ENCODE data around the gene NAXD.

The NAXD gene

DNA sequence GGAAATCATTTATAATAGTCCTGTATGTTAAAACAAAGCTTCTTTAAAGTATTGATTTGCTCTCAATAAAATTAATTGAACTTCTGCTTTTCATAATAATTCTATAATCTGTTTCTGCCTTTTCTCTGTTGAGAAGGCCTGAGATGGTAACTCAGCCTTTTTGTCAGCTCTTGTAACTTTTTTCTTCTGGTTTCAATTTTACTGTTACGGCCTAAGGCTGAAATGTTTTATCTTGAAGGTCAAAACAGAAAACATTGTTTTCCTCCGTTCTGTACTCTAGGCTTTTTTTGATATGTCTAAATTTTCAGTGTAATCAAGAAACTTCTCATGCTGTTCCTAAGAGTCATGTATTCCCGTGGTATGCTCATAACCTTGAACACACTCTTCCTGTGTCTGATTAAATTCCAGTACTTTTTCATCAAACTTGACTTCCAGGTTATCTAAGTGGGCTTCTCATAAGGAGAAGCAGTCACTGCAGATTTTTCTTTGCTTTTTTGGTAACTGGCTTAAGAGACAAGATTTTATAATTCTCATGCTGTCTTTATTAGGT lies 7.6 kb upstream of the NAXD start:
- Histone ChIP-seq H3K27me3 (ENCODE audit: low read depth, low read length) (no peaks in the 10 kb centered on the region), H3K27ac (ENCODE audit: low read length) (no peak overlapping the region), H3K4me1 (ENCODE audit: low read length) (peaks cover 26% of the 10 kb centered on the region), H3K4me3 (ENCODE audit: low read length) (no peak overlapping the region), H2AFZ (ENCODE audit: low read depth, low read length) (no peak overlapping the region), H4K20me1 (ENCODE audit: insufficient read depth, low read length) (no peaks in the 10 kb centered on the region), H3K36me3 (replicated peaks; ENCODE audit: low read depth, low read length) (no peaks in the 10 kb centered on the region), H3K9ac (ENCODE audit: low read length) (no peak overlapping the region), H3K79me2 (ENCODE audit: low read length) (no peaks in the 10 kb centered on the region), H3K4me2 (ENCODE audit: low read length) (no peak overlapping the region), H3K9me3 (ENCODE audit: insufficient read depth, low read length) (no peaks in the 10 kb centered on the region)
- TF ChIP-seq, protein P1, sequence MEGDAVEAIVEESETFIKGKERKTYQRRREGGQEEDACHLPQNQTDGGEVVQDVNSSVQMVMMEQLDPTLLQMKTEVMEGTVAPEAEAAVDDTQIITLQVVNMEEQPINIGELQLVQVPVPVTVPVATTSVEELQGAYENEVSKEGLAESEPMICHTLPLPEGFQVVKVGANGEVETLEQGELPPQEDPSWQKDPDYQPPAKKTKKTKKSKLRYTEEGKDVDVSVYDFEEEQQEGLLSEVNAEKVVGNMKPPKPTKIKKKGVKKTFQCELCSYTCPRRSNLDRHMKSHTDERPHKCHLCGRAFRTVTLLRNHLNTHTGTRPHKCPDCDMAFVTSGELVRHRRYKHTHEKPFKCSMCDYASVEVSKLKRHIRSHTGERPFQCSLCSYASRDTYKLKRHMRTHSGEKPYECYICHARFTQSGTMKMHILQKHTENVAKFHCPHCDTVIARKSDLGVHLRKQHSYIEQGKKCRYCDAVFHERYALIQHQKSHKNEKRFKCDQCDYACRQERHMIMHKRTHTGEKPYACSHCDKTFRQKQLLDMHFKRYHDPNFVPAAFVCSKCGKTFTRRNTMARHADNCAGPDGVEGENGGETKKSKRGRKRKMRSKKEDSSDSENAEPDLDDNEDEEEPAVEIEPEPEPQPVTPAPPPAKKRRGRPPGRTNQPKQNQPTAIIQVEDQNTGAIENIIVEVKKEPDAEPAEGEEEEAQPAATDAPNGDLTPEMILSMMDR (IDR thresholded peaks at IDR 0.05; ENCODE audit: low read depth, low read length): no peak
- TF ChIP-seq EZH2phosphoT487 (IDR thresholded peaks at IDR 0.05; ENCODE audit: low read depth): no peak

DNA sequence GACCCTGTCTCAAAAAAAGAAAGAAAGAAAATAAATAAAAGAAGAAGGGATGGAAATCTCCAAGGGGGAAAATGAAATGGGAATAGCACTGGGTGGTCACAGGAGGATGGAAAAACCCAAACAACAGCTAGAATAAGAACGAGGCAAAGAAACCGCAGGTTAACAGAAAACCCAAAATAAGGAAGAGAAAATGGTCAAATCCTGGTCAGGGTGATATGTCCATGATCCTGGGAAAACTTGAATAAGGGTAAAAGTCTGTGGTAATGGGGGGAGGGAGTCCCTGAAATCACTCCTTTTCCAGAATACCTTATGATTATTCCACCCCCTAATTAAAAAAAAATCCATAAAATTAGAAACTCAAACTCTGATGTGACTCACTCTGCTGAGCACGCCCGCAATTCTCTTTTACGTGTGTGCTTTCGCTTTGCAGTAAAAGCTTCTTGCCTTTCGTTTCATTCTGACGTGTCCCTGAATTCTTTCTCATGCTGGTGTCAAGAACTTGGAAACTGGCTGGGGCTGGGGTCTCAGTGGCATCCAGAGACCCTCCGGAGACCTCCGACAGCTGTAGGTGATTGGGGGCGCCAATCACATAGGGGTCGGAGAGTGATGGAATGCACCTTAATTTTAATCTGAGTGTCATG lies 4.3 kb upstream of the NAXD start:
- Histone ChIP-seq H3K27me3 (ENCODE audit: low read depth, low read length) (no peaks in the 10 kb centered on the region), H3K36me3 (replicated peaks; ENCODE audit: low read depth, low read length) (no peaks in the 10 kb centered on the region), H4K20me1 (ENCODE audit: insufficient read depth, low read length) (no peaks in the 10 kb centered on the region), H3K27ac (ENCODE audit: low read length) (no peak overlapping the region), H3K4me1 (ENCODE audit: low read length) (peaks cover 32% of the 10 kb centered on the region), H2AFZ (ENCODE audit: low read depth, low read length) (no peak overlapping the region), H3K79me2 (ENCODE audit: low read length) (peaks cover 7% of the 10 kb centered on the region), H3K9me3 (ENCODE audit: insufficient read depth, low read length) (no peaks in the 10 kb centered on the region), H3K4me2 (ENCODE audit: low read length) (peak overlapping the region; percentile 73), H3K4me3 (ENCODE audit: low read length) (peak overlapping the region; percentile 63), H3K9ac (ENCODE audit: low read length) (no peak overlapping the region; the same call in 1 of the 2 replicates)
- TF ChIP-seq EZH2phosphoT487 (IDR thresholded peaks at IDR 0.05; ENCODE audit: low read depth): no peak
- TF ChIP-seq, protein P1 (IDR thresholded peaks at IDR 0.05; ENCODE audit: low read depth, low read length): no peak

DNA sequence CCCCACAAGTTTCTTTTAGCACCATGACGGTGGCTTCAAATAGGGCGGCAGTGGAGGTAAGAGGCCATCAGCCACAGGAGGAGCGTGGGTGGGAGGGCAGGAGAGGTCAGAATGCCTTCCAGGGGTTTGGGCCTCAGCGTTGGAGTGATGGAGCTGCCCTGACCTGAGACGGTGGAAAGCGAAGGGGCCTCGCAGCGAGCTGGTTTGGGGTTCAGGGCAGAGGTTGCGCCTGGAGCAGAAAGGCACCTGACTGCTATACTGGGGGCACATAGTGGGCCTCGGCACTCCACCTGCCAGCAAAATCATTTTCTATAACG lies 382 bp upstream of the NAXD start:
- Histone ChIP-seq H3K4me2 (ENCODE audit: low read length) (peak overlapping the region; percentile 93), H3K4me1 (ENCODE audit: low read length) (peaks cover 37% of the 10 kb centered on the region), H3K27me3 (ENCODE audit: low read depth, low read length) (no peaks in the 10 kb centered on the region), H3K9ac (ENCODE audit: low read length) (peak overlapping the region; percentile 79), H3K79me2 (ENCODE audit: low read length) (peaks cover 46% of the 10 kb centered on the region), H3K4me3 (ENCODE audit: low read length) (peak overlapping the region; percentile 93), H4K20me1 (ENCODE audit: insufficient read depth, low read length) (peaks cover 31% of the 10 kb centered on the region), H2AFZ (ENCODE audit: low read depth, low read length) (peak overlapping the region; percentile 21), H3K36me3 (replicated peaks; ENCODE audit: low read depth, low read length) (no peaks in the 10 kb centered on the region), H3K9me3 (ENCODE audit: insufficient read depth, low read length) (no peaks in the 10 kb centered on the region), H3K27ac (ENCODE audit: low read length) (peak overlapping the region; percentile 7; the same call in 1 of the 2 replicates)
- TF ChIP-seq, protein P1 (IDR thresholded peaks at IDR 0.05; ENCODE audit: low read depth, low read length): no peak
- no peak for TF ChIP-seq EZH2phosphoT487 (IDR thresholded peaks at IDR 0.05; ENCODE audit: low read depth)

DNA sequence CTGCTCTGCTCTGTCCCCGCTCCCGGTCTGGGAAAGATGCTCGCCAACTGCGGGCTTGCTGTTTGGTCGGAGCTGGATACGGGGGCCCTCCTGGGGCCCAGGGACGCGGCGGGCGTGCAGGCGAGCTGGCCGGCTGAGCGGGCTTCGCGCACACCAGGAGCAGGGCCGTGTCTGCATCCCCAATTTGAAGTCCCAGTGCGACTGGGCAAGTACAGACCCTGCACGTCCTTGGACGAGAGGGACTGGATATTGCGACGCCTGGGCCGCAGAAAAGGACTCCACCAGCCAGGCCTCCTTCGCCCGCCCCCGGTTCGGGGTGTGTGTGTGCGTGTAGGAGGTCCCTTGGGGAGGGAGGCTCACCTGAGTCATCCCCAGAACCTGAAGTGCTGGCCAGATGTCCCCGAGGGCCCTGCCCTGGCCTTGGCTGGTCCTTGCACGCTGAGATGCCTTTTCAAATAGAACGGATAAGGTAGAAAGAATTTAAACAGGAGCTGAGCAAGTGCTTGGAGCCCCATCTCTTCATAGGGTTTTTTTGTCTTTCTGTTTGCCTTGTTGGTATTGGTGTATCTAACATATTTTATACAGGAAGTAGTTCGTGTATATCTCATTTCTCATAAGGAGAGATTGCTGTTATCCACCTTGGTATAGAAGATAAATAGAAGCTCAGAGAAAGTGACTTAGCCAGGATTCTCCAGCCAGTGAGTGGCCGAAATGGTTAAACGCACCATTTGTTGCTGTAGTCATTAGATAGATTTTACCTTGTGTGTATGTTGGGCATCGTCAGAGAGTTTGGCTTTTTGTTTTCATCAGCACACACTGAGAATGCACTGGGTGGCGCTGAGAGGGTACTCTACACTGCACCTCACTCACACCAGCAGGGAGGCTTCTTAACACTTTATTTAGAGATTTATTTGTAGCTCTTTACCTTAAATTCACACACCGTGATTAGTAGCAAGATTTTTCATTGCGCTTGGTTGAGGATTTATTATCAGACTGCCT lies 1.1 kb downstream of the NAXD start:
- no peaks in the 10 kb centered on the region for H3K9me3 ChIP-seq (ENCODE audit: insufficient read depth, low read length)
- H3K27ac ChIP-seq (ENCODE audit: low read length): peak overlapping the region; percentile 37
- TF ChIP-seq, protein P1 (IDR thresholded peaks at IDR 0.05; ENCODE audit: low read depth, low read length): peak; percentile 59
- no peak for TF ChIP-seq EZH2phosphoT487 (IDR thresholded peaks at IDR 0.05; ENCODE audit: low read depth)
- H3K4me2 ChIP-seq (ENCODE audit: low read length): peak overlapping the region; percentile 93
- peaks cover 60% of the 10 kb centered on the region for H3K79me2 ChIP-seq (ENCODE audit: low read length)
- no peaks in the 10 kb centered on the region for H3K27me3 ChIP-seq (ENCODE audit: low read depth, low read length)
- peak overlapping the region; percentile 79 for H3K9ac ChIP-seq (ENCODE audit: low read length)
- peaks cover 25% of the 10 kb centered on the region for H3K4me1 ChIP-seq (ENCODE audit: low read length)
- H2AFZ ChIP-seq (ENCODE audit: low read depth, low read length): no peak overlapping the region
- H3K4me3 ChIP-seq (ENCODE audit: low read length): peak overlapping the region; percentile 93
- no peaks in the 10 kb centered on the region for H3K36me3 ChIP-seq (replicated peaks; ENCODE audit: low read depth, low read length)
- peaks cover 37% of the 10 kb centered on the region for H4K20me1 ChIP-seq (ENCODE audit: insufficient read depth, low read length)
